RWPE2 (cell line): ENCODE measurements around the gene SPACDR.
A peak's percentile ranks its signal among the peaks of the same experiment; 100 is the strongest.

ENCODE experiments used
- ATAC-seq: fragments of 200-7000 bp; cut with Tn5 transposase; 3 replicates; pipeline ENCODE4 v1.9.1; 2021; ENCODE audit warnings: low read depth
- DNase-seq: peaks from one replicate; pipeline ENCODE4 v3.0.0-alpha.2; 2020; ENCODE audit warnings: low spot score
- H3K27ac ChIP-seq: fragments of 450-650 bp; 2 replicates; pipeline ENCODE4 v1.5.1; 2017; ENCODE audit warnings: mild to moderate bottlenecking; ENCODE audit not compliant: poor library complexity, severe bottlenecking
- H3K27me3 ChIP-seq: fragments of 250-450 bp; sonication (Bioruptor Pico); 2 replicates; pipeline ENCODE4 v1.5.1; 2021; ENCODE audit warnings: mild to moderate bottlenecking, moderate library complexity; ENCODE audit not compliant: insufficient read depth, poor library complexity, severe bottlenecking
- H3K36me3 ChIP-seq: fragments of 250-450 bp; sonication (Bioruptor Pico); 2 replicates; pipeline ENCODE4 v1.5.1; 2020; ENCODE audit warnings: low read depth, mild to moderate bottlenecking, moderate library complexity
- H3K4me1 ChIP-seq: fragments of 250-450 bp; sonication (Bioruptor Pico); 2 replicates; pipeline ENCODE4 v1.5.1; 2021; ENCODE audit warnings: mild to moderate bottlenecking, moderate library complexity; ENCODE audit not compliant: insufficient read depth, poor library complexity, severe bottlenecking
- H3K4me3 ChIP-seq: fragments of 250-450 bp; sonication (Bioruptor Pico); 2 replicates; pipeline ENCODE4 v1.5.1; 2021; ENCODE audit warnings: mild to moderate bottlenecking, moderate library complexity; ENCODE audit not compliant: severe bottlenecking
- H3K9me3 ChIP-seq: fragments of 250-450 bp; sonication (Bioruptor Pico); 2 replicates; pipeline ENCODE4 v1.5.1; 2021; ENCODE audit warnings: mild to moderate bottlenecking, moderate library complexity; ENCODE audit not compliant: severe bottlenecking
- TF ChIP-seq, protein P1 (sequence below): fragments of 450-650 bp; IDR thresholded peaks from one replicate; pipeline ENCODE4 v1.5.1; 2017; ENCODE audit warnings: mild to moderate bottlenecking, moderate library complexity; ENCODE audit not compliant: poor library complexity, severe bottlenecking

The SPACDR gene

DNA sequence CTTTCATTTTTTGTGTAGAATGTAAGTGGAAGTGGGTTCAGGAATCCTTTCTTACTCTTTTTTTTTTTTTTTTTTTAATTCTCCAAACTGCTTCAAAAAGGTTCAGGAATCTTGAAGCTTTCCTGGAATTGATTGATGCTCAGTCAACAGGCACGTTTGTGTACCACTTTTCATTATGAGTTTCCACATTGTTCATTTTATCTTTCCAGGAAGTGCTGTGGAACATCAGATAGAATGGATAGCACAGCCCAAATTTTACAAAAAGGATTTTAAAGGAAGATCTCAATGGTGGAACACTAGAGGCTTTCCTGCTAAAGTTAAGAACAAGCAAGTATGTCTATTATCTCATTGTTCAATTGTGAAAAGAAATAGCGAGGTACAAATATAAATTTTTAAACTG is 25.9 kb downstream of the SPACDR start:
- TF ChIP-seq, protein P1, sequence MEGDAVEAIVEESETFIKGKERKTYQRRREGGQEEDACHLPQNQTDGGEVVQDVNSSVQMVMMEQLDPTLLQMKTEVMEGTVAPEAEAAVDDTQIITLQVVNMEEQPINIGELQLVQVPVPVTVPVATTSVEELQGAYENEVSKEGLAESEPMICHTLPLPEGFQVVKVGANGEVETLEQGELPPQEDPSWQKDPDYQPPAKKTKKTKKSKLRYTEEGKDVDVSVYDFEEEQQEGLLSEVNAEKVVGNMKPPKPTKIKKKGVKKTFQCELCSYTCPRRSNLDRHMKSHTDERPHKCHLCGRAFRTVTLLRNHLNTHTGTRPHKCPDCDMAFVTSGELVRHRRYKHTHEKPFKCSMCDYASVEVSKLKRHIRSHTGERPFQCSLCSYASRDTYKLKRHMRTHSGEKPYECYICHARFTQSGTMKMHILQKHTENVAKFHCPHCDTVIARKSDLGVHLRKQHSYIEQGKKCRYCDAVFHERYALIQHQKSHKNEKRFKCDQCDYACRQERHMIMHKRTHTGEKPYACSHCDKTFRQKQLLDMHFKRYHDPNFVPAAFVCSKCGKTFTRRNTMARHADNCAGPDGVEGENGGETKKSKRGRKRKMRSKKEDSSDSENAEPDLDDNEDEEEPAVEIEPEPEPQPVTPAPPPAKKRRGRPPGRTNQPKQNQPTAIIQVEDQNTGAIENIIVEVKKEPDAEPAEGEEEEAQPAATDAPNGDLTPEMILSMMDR: no peak
- H3K27ac ChIP-seq: no peak overlapping the region
- no peak overlapping the region for H3K4me3 ChIP-seq
- peaks cover 3% of the 10 kb centered on the region for H3K4me1 ChIP-seq
- no peaks in the 10 kb centered on the region for H3K27me3 ChIP-seq
- ATAC-seq (no peak), DNase-seq (no peak)
- peaks cover 21% of the 10 kb centered on the region for H3K36me3 ChIP-seq
- H3K9me3 ChIP-seq: no peaks in the 10 kb centered on the region

DNA sequence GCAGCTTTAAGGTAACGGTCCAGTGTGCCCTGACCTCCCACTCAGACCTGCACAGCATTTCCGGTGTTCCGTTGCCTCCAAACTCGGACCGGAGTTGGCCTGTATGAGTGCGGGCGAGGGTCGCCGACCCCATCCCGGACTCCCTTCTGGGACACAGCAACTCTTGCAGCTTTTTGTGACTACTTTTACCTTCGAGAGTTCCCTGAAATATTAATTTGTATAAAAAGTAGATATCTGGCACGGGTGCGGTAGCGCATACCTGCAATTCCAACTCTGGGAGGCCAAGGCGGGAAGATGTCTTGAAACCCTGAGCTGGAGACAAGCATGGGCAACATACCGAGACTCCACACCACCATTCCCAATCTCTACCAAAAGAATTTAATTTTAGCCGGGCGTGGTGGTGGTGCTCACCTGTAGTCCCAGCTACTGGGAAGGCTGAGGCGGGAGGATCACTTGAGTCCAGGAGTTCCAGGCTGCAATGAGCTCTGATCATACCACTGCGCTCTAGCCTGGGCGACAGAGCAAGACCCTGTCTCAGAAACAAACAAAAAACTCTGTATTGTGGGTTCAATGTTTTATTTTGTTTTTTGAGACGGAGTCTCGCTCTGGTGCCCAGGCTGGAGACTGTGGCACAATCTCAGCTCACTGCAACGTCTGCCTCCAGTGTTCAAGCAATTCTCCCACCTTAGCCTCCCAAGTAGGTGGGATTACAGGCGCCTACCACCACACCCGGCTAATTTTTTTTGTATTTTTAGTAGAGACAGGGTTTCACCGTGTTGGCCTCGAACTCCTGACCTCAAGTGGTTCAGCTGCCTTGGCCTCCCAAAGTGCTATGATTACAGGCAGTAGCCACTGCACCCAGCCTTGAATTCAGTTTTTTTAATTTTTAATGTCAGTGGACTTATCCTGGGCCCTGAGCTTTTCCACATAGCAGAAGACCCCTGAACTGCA is 26.6 kb downstream of the SPACDR start:
- Histone ChIP-seq H3K27me3 (no peaks in the 10 kb centered on the region), H3K36me3 (peaks cover 29% of the 10 kb centered on the region), H3K9me3 (no peaks in the 10 kb centered on the region), H3K4me3 (peak overlapping the region; percentile 93), H3K4me1 (peaks cover 3% of the 10 kb centered on the region), H3K27ac (peak overlapping the region; percentile 87)
- TF ChIP-seq, protein P1: no peak
- no peak for ATAC-seq
- no peak for DNase-seq

DNA sequence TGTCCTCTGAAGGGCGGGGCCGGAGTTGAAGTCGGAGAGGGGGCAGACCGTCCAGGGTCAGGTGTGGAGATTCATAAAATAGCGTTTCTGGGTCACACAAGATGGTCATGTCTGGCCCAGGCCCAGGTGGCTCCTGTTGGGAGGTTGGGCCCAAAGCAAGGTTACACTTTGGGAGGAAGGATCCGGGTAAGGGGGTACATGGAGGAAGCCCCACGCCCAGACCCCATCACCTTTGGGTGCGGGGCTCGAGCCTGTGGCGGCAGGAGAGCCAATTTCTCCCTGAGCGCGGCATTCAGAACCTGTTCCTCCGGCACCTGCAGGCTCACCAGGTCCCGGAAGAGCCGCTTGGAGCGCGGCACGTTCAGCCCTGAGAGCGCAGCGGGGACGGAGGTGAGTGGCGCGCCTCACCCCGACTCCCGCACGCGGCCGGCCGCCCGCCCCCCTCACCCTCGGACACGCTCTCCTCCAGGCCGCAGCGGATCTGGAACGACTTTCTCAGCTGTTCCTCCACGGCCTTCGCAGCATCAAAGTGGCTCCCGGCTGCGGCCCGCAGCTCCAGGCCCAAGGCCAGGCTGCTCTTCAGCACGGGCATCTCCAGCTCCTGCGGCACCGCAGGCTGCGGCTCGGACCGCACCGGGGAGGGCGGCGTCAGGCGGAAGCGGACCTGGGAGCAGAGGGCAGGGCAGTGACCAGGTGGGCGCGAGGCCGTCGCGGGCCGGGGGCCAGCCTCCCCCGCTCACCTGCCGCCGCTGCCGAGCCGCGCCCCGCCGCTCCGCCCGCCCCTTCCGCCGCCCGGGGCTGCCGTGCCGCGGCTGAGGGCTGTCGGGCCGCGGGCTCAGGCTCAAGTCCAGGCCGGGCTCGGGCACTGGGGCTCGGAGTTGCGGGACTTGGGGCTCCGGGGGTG is 28.4 kb downstream of the SPACDR start:
- Histone ChIP-seq H3K27ac (peak overlapping the region; percentile 87), H3K4me1 (peaks cover 3% of the 10 kb centered on the region), H3K36me3 (peaks cover 34% of the 10 kb centered on the region), H3K9me3 (no peaks in the 10 kb centered on the region), H3K27me3 (no peaks in the 10 kb centered on the region), H3K4me3 (peak overlapping the region; percentile 93)
- ATAC-seq (peak; percentile 36), DNase-seq (no peak)
- TF ChIP-seq, protein P1: no peak

DNA sequence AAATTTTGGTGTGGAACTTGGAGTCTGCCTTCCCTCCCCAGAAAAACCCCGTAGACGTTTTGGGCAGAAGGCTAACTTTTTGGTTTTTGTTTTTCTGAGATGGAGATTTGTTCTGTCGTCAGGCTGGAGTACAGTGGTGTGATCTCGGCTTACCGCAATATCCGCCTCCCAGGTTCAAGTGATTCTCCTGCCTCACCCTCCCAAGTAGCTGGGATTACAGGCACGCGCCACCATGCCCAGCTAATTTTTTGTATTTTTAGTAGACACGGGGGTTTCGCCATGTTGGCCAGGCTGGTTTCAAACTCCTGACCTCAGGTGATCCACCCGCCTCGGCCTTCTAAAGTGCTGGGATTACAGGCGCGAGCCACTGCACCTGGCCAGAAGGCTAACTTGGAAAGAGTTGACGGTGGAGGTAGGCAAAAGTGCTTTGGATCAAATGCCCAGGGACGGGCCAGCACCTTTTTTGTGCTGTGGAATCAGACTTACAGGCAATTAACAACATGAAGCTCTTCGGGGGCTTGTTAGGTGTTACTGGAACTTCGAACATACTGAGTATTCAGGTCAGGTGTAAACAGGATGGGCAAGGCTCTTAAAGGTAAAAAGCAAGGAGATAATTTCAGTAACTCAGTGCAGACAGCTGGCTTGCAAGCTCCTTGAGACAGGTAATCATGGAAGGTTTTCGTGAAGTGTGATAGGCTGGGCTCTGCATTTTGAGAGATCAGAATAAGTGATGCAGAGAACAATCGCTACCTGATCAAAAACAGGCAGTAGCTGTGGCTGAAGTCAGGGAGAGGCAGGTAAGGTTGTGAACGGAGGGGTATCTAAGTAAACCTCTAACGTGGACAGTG is 29.5 kb downstream of the SPACDR start:
- H3K4me1 ChIP-seq: peaks cover 3% of the 10 kb centered on the region

More for the DNA sequence above, 29.5 kb downstream of the SPACDR start:
- Histone ChIP-seq H3K4me3 (peak overlapping the region; percentile 93), H3K27ac (peak overlapping the region; percentile 87), H3K27me3 (no peaks in the 10 kb centered on the region), H3K36me3 (peaks cover 34% of the 10 kb centered on the region), H3K9me3 (no peaks in the 10 kb centered on the region)
- ATAC-seq (no peak), DNase-seq (no peak)
- TF ChIP-seq, protein P1: no peak
